Astrocyte (in vitro differentiated cells and primary cell): ENCODE results near the gene OXTR.

Experiments
- EZH2 ChIP-seq: IDR thresholded peaks from 2 replicates; pipeline ENCODE4 v1.6.1; 2012; ENCODE audit warnings: mild to moderate bottlenecking, low read length, inconsistent platforms; ENCODE audit not compliant: insufficient read depth
- TF ChIP-seq, protein P1 (sequence below): IDR thresholded peaks from 2 replicates; pipeline ENCODE4 v1.5.1; 2011; ENCODE audit warnings: low read depth, mild to moderate bottlenecking, inconsistent platforms, low read length, moderate library complexity; ENCODE audit not compliant: insufficient read depth

DNA sequence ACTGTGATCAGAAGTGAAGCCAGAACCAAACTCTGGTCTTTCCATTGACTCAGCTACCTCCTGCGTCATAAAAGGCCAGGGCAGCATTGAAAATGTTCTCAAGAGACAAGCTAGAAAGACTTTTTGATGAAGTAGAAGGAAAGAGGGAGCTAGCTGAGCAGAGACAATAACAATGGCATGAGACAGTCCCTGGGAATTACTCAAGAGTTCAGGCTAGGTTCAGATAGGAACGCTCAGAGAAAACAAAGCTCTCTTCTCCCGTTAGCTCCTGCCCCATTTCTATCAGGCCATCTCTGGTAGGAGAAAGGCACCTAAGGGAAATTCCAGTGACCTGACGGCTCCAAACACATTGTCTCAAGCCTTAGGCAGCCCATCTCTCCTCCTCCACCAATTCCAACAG is 7.0 kb upstream of the OXTR start:
- TF ChIP-seq, protein P1, sequence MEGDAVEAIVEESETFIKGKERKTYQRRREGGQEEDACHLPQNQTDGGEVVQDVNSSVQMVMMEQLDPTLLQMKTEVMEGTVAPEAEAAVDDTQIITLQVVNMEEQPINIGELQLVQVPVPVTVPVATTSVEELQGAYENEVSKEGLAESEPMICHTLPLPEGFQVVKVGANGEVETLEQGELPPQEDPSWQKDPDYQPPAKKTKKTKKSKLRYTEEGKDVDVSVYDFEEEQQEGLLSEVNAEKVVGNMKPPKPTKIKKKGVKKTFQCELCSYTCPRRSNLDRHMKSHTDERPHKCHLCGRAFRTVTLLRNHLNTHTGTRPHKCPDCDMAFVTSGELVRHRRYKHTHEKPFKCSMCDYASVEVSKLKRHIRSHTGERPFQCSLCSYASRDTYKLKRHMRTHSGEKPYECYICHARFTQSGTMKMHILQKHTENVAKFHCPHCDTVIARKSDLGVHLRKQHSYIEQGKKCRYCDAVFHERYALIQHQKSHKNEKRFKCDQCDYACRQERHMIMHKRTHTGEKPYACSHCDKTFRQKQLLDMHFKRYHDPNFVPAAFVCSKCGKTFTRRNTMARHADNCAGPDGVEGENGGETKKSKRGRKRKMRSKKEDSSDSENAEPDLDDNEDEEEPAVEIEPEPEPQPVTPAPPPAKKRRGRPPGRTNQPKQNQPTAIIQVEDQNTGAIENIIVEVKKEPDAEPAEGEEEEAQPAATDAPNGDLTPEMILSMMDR, result no peak
- no peak for TF ChIP-seq EZH2
